GM13977 (cell line): ENCODE measurements around the gene EPS8.

Experiments used
- DNase-seq: peaks from one replicate; pipeline ENCODE4 v3.0.0; 2012; ENCODE audit warnings: low spot score
- CTCF ChIP-seq: IDR thresholded peaks from 2 replicates; pipeline ENCODE4 v1.5.1; 2012; ENCODE audit warnings: mild to moderate bottlenecking, control low read depth; ENCODE audit not compliant: insufficient read depth; ENCODE audit errors: extremely low read depth, missing control alignments
- in situ Hi-C: fragments of 300-500 bp; cut with MboI; formaldehyde crosslinking; loops from one replicate; pipeline ENCODE4 v1.12.0; 2022; ENCODE audit warnings: low sequenced_read_pairs, low pct_unique_long_range_greater_than_20kb, mixed read lengths, inconsistent platforms; ENCODE audit not compliant: unreplicated experiment

EPS8 gene

GRCh38 chr12:15690320-15690719 lies 98.9 kb downstream of the EPS8 start:
- in situ Hi-C loops = no loop called here
- no peak for DNase-seq
- no peak for TF ChIP-seq CTCF

GRCh38 chr12:15689751-15690191 lies 99.4 kb downstream of the EPS8 start:
- in situ Hi-C loops = no loop called here
- TF ChIP-seq CTCF = no peak
- DNase-seq = no peak

GRCh38 chr12:15688838-15689625 lies 100.2 kb downstream of the EPS8 start:
- no peak for TF ChIP-seq CTCF
- in situ Hi-C loops = no loop called here
- no peak for DNase-seq

DNA sequence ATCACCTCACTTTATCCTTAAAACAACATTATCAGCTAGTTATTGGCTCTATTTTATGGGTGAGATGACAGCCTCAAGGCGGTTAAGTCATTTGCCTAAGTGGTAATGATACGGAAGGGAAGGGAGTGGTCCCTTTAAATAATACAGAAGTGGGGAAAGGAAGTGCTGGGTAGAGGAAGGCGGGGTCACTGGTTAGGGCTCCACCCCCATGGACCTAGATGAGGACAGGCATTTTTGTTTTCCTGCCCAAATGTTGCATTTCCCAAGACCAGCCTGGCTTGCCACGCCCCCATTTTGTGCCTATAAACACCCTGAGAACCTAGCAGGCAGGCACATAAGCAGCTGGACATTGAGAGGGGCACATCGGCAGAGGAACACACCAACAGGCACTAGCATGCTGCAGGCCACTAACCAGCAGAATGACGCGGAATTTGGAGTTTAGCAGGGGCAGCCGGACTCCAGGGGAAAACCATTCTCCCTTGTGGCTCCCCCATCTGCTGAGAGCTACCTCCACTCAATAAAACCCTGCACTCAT lies 100.9 kb downstream of the EPS8 start:
- no peak for TF ChIP-seq CTCF
- in situ Hi-C loops = no loop called here
- no peak for DNase-seq

DNA sequence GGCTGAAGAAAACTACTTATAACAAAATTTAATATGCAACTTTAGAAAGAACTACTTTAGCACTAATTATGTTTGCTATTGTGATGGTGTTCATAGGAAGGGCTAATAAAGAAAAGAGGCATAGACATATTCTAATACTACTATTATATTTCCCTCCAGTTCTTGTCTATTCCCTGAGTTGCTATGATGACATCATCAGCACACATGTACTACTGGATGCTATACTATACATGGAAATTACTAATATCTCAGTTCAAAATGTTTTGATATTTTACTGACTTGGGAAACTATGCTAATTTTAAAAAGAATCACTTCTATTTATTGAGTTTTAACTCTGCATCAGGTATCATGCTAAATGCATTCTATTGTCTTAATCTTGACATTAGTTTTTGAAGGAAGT lies 101.6 kb downstream of the EPS8 start:
- no peak for TF ChIP-seq CTCF
- in situ Hi-C loops = no loop called here
- no peak for DNase-seq

DNA sequence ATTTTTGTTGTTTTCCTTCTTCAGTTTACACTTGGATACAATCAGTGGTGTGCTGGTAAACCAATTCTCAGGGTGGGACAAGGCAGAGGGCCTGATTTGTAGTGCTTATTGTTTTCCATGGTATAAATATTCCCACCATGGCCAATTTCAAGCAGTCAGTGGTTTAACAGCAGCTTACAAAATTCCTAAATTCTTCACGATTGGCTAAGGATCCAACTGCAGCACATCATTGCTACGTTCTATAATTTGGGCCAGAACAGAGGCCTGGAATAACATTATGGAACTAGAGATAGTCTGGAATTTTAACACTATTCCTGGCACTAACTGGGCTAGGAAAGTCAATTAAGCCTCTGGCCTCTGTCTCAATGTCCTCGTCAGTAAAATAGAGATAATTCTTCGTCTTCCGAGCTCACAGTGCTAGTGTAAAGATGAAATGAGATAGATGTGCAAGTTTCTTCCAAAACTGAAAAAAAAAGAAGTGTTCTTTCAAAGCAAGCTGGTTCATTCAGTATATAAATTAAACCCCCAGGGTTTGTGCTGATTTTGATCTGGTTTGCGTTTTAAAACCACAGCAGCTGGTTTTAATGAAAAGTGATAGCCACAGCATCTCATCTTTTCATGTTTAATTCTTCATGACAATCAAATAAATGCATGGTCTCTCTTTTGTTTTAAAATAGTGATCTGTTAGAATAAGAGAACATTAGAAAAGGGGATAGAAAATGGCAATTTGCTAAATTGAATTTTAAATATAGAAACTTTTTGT lies 104.1 kb downstream of the EPS8 start:
- no peak for TF ChIP-seq CTCF
- DNase-seq = no peak
- in situ Hi-C loops = no loop called here
